ENCODE results near the gene CDK16. TPM values are rescaled to one million over a fixed set of nuclear protein-coding genes. Genes with fewer than 3 reads are reported as not detected.

The CDK16 gene
- 95.9 and 96.1 TPM in 2 replicates for total RNA-seq

GRCh38 chrX:47218280-47218919 is at the start of gene CDK16:
TSS of gene CDK16 (plus strand) at chrX:47218681. CDS start at chrX:47223558, 4,877 bp downstream.

GRCh38 chrX:47193475-47194193 is 24.8 kb upstream of the CDK16 start, which contains the start of gene UBA1:
TSS of gene UBA1 (plus strand) at chrX:47193829. CDS start at chrX:47198803, 4,974 bp downstream.

GRCh38 chrX:47232803-47233332 is 14.4 kb downstream of the CDK16 start, which contains the start of gene USP11:
TSS of gene USP11 (plus strand) at chrX:47233009. CDS start at chrX:47233044, 35 bp downstream.

Other genes with a start within 250 kb of the CDK16 start
- 4.5 and 4.7 TPM in 2 replicates for gene RGN, start 140.2 kb upstream of the CDK16 start, total RNA-seq
- 46.9 and 48.3 TPM in 2 replicates for gene NDUFB11, start 74.0 kb upstream of the CDK16 start, total RNA-seq
- gene RBM10, start 73.5 kb upstream of the CDK16 start, total RNA-seq: 44.9 and 47.8 TPM in 2 replicates
- 154 and 184 TPM in 2 replicates for gene UBA1, start 24.9 kb upstream of the CDK16 start, total RNA-seq
- 60.1 and 67.2 TPM in 2 replicates for gene USP11, start 14.3 kb downstream of the CDK16 start, total RNA-seq
- 0.03 and 0.26 TPM in 2 replicates for gene ZNF157, start 151.9 kb downstream of the CDK16 start, total RNA-seq